Stimulated activated CD4-positive, alpha-beta T cell treated with anti-CD3 and anti-CD28 coated beads, Interleukin-15, amount 100 ng/mL, for 48 hours (primary cell): ENCODE results near the gene KNSTRN.

Source experiments
- DNase-seq, 2 donors: peaks; one replicate each; pipeline ENCODE4 v3.0.0-alpha.2; 2020; ENCODE audit warnings: low read depth in 2 of 2

Gene KNSTRN

DNA sequence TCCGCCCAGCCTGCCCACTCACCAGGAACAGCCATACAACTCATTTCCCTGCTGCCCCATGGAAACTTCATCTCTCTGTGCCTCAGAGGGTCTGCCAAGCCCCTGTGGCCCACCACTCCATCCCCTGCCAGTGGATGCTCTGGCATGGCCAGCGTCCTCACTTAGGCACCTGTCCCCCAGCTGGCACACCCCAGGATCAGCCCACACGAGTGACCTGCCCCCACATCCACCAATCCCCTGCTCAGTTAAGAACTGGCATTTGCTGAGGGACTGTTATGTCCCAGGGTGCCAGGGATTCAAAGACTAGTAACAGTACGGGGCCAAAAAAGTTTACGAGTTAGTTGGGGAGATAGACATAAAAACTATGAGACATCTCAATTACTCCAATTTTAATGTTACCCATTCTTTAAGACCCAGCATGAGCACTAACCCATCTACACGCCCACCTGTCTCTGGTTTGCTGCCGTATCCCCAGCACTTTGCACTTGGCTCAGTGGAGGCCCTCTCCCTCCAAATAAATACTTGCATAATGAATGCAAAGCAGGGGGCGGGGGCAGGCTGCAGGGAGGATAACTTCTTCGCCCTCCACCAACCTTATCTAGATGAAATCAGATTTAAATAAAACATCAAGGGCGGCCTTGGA lies 46.7 kb downstream of the KNSTRN start:
- DNase-seq, result no peak

DNA sequence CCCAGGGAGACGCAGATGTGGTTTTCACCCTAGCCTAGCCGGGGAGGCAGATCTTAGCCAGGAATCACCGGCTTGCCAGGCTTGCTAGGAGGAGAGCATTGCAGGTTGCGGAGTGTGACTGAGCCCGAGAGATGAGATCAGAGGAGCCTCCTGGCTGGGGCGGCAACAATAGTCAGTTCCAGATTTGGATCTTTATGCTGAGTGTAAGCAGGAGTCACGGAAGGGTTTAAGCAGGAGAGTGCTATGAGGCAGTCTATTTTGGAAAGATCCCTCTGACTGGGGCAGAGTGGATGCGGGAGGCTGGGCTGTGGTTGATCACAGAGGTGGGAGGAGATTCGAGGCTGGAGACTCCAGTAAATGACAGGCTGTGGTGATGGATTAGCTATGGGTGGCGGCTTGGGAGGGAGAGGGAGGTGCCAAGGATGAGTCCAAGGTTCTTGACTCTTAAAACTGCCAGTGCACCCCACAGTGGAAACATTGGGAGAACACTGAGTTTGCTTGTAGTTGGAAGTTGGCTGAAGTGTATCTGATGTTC lies 47.8 kb downstream of the KNSTRN start:
- DNase-seq, result no peak

DNA sequence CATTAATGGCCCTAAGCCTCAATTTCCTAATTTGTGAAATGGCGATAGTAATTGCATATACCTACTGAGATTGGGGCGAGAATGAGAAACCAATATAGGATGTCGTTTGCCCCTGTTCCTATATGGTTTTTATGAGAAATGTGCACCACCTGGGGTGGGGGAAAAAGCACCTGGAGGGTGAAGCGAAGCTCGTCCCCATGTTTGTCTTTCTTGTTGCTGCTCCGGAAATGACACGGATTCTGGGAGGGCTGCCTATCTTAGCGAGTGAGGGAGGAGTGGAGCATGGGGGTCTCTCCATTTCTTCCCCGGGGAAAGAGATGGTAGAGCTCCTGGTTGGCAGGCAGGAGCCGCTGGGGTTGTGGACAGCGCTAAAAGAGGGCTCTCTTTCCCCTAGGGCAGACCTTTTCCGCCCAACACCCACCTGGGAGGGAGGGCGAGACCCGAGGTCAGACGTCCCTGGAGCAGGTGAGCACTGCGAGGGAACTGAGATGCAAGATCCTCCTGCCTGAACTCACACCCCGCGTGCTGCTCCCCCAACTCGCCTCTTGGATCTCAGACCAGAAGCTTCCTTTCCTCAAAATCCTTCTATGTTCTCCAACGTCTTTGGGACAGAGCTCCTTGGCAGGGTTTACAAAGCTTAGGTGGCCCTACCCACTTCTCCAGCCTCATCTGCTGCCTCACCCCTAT lies 52.6 kb downstream of the KNSTRN start:
- DNase-seq, result no peak

DNA sequence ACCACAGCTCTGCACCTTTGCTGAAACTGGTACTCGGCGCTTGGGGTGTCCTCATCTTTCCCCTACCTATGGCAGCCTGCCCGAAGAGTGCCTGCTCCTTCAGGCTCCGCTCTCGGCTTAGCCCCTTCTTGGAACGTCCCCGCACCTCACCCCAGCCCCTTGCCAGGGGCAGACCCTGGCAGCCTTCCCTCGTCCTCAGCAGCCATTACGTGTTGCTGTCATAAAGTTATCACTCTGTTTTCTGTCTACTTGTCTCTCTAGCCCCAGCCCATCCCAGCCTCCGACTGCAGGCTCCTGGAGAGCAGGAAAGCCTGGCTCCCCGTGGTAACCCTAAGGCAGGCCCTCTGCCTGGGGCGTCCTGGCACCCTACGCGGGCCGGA lies 53.2 kb downstream of the KNSTRN start:
- DNase-seq, result no peak

DNA sequence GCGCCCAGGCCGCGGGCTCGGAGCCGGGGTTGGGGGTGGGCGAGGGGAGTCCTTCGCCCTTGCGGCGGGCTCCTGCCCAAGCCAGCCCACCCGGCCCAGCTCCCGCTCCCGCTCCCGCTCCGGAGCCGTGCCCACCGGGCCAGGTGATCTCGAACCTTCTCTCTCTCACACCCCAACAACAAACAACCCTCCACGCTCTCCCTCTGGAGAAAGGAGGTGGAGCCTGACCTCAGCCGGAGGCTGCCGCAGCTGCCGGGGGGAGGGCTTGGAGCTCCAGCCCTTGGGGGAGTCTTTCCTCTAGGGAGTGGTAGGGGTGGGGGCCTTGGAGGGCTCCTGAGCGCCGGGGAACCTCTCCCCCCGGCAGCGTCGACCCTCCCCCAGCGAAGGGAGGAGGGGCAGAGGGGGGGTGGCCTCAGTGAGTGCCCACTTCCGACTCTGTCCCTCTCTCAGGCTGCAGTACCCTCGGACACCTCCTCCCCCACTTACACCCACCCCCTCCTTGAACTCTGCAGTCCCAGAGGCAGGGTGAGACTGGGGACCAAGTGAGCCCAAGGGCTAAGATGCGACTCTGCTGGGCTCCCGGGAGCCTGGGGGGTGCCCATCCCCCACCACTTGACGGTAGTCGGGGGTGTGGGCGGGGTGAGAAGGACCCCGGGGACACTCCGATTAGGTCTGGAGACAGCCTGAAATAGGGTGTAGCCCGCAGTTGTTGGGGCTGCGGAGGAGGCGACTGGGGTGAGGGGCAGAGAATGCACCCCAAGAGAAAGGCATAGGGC lies 53.8 kb downstream of the KNSTRN start:
- DNase-seq, result no peak

DNA sequence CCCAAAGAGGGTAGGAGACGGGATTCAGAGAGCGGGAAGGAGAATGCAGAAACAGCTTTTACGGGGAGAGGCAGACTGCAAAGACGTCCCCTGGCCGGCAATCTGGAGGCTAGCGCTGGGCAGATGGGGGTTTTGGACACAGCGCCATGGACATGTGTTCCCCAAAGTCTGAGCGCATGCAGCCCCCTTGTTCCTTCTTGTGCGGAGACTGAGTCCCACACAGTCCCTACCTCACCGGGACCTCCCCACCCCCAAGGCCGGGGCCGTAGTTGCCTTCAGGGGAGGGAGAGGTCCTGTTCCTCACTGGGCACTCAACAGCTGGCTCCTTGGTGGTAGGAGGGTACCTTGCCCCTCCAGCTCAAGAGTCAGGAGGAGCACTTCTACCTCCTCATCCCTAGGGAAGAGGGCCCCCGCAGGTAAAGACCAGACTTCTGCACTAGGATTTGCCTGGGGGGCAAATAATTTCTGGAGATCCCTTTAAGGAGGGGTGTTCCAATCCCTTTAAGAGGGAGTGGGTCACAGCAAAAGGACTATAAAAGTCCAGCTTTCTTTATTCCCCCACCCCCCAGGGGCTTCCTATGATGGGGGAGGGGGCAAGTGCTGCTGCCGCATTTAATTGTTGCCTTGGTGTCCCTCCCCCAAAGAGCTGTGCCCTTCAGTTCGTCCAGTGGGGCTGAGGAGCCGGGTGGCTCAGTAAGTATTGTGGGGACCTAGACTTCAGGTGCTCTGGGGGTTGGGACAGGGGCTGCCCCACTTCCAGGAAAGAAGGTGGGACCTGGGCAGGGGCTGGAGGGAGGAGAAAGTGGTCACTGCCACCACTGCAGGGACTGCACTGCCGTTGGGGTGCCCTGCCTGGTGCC lies 54.6 kb downstream of the KNSTRN start:
- no peak for DNase-seq

DNA sequence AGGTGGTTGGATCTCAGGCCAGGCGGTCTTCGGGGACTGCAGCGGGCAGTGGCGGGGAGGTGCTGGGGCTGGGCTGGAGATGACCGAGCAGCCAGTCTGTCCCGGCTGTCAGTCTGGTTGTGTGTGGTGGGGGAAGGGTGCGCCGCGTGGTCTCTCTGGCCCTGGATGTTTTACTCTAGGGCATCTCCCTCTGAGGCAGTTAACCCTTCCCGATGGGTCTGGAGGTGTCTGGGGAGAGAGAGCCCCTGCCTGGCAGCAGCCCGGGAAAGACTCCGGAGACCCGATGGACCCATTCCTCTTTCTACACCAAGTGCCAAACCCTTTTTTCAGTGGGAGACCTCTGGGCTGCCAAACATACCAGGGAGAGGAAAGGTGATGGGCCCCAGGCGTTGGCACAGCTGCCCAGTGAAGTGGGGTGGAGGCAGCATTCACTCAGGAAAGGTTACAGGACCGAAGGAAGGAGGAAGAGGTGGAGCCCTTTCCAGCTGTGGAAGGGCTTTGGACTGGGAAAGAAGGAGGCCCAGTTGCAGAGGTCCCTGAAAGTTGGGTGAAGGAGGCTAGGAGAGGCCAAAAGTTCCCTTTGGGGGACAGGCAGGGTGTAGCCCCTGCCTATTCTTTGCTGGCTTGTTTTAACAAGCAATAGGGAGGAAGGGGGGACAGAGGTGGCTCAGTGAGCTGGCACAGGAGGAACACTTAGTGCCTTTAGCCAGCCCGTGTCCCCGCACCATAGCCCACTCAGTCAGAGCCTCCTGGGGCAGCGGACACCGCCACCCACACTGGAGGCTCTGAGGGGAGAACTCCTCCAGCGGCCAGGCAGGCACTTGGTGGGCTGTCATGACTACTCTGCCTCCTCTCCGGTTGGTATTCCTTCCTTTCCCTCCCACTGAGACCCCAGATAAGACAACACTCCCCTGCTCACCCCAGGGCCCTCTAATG lies 55.5 kb downstream of the KNSTRN start:
- DNase-seq, result no peak

DNA sequence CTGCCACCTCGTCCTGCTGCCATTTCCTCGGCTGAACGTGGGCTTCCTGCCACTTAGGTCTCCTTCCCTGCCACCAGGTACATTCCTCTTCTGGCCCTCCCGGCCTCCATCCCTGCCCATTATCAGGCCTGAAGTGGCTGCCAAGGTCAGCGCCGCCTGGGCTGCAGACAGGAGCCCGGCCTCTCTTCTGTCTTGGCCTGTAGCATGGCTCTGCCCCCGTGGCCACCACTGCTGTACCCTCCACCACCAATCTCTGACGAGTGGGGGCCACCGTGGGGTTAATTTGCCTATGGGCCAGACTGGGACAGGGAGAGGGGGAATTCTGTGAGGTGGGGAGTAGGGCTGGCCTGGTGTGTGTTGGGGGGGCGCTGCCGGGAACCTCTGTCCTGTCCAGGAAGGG lies 56.2 kb downstream of the KNSTRN start:
- DNase-seq, result no peak

DNA sequence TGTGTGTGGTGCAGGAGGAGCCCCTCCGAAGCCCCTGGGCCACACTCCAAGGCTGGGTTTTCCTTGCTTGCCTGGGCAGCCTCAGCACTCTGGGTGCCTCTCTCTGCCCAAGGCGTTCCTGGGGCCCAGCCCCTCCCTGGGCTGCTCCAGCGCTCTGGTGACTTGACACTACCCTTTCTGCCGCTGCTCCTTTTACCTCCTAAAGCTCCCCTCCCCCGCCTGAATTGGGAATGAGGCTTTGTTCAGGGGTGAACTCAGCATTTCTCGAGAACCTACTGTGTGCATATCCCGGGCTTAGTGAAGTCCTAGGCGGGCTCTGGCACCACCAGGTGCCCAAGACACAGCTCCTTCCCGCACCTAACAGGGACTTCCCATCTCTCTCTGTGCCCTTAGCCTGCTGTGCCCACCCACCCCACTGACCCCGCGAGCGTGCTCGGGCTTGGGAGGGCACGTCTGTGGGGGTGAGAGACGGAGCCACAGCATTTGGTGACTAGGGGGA lies 57.0 kb downstream of the KNSTRN start:
- DNase-seq, result no peak

DNA sequence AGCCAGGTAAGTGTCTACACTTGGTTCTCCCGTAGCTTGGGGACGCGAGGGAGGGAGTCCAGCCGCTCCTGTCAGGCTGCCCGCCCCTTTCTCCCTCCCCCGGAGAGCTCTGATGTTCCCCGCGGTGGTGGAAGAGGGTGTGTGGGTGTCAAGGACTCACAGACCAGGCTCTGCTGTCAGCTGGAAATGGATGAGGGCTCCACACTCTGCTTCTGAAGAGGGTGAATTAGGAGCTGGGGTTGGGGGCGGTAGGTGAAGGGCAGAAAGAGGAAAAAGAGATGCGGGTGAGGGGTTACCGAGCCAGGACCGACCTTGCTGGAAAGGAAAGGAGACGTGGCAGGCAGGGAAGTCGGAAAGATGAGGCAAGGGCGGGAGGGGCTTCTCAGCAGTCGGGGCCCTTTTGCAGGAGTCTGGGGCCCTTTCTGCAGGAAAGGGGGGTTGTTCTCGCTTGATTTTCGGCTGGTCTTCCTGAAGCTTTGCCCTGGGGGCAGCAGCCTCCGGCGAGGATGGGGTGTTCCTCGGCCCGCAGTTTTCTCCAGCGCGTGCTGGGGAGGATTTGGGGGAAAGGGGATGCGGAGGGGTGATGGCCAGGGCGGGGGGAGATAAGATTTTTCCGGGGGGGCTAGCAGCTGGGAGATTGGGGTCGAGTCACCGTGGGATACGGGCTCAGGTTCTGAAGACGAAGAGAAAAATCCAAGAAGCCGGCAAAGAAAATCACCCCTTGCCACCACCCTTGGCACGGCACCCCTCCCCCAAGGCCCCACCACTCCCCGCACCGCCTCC lies 57.6 kb downstream of the KNSTRN start:
- DNase-seq, result no peak

DNA sequence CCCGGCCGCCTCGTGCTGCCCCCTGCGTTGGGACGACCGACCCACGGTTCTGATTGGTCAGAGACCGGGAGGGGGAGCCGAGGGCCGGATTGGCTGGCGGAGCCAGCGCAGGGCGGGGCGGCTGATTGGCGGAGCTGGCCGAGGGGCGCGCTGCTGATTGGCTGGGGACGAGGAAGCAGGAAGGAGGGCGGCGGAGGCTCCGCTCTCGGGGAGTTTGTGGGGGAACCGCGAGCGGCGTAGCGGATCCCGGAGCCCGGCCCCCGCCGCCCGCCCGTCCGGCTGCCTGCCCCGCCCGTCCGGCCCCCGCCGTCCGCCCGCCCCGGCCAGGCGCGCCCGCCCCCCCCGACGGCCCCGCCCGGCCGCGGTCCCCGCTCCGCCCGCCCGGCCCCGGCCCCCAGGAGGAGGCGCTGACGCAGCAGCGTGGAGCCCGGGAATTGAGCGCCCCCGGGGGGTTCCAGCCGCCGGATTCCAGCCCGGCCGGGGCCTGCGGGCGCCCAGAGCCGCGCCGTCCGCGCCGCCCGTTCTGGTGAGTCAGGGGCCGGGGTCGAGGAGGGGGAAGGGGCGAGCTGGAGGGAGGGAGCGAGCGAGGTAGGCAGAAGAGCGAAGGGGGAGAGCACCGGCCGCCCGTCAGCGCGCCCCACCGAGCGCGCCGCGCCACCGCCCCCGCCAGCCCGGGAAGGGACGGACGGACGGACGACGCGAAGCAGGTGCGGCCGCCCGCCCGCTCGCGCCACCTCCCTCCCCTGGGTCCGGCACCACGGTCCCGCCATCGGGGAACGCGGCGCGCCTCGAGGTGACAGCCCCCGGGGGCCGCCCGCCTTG lies 58.4 kb downstream of the KNSTRN start, which contains the start of gene BAHD1:
BAHD1 (plus strand) TSS at position 211 of the 822 bp plus-strand sequence. CDS start 17,512 bp downstream, outside the sequence.
- DNase-seq, result peak; percentile 92 to 96

DNA sequence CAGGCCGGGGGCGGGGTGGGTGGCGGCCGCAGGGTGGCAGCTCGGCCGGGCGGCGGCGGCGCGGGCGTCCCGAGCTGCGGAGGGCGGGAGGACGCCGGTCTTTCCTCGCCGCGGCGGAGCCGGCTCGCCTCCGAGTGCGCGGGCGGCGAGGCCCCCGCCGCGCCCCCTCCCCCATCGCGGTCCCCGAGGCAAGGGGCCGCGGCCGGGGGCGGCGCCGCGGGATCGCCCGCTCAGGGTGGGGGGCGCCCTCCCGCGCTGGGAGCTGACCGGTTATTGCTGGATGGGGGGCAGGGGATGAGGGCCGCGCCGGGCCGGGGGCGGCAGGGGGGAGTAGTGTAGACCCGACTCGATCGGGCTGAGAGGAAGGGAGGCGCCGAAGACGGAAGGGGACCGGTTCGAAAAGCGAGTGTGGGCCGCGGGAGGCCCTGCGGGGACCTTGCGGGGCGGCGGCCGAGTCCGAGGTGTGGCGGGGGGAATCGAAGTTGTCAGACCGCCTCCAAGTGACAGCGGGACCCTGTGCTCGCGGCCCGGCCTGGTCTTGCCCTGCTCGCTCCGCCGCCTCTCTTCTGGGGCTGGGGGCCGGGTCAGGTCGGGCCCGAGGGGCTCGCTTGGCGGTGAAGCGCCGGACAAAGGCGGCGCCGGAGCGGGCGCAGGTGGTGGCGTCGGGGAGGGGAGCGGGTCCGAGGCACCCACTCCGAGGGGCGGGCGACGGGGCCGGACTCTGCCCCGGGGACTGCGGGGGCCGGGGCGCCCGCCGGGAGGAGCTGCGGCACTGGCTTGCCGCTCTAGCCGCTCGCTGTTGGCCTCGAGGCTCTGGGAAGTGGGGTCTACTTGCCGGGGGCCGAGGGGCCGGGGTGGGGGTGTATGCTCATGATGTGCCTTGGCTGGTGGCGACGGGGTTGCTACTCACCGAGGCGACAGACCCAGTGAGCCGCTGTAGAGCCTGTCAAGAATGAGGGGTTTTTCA lies 59.3 kb downstream of the KNSTRN start:
- DNase-seq, result no peak

DNA sequence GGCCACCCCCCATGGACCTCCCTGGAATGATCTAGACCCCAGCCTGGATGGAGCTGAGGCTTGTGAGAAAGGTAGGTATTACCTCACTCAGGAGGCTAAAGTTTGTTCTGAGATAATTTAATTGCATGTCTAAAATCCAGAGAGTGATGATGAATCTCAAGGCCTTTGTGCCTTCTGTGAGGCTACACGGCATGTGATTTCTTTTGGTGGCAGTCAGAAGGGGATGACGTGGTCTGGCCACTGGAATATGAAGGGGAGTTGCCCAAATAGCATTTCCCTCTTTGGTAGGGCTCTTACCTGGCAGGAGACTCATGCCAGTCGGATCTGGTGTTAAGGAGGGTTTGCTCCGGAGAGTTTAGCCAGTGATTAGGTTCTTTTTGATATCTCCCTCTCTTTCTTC lies 60.7 kb downstream of the KNSTRN start:
- no peak for DNase-seq

DNA sequence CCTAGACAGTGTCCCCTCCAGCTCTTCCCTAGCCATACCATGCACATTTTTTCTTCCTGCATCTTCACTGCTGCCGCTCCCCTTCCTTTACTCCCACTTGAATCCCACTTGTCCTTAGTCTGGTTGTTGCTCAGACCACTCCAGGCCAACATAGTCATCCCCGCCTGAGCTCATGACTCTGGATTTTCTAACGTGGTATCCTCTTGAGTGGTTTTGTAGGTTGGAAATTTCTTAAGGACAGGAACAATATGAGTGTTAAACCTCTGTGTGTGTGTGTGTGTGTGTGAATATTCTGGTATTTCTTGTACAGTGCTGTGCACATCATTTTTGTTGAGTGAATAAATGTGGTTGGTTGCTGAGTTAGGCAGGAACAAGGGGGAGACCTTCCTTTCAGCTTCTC lies 61.3 kb downstream of the KNSTRN start:
- DNase-seq, result no peak
